Neural crest cell (in vitro differentiated cells): ENCODE data around the gene ZNF516. TPM values are rescaled to one million over a fixed set of nuclear protein-coding genes. Genes with fewer than 3 reads are reported as not detected.

Experiments
- DNase-seq: peaks from one replicate; pipeline ENCODE4 v3.0.0; 2021; ENCODE audit warnings: low read depth, mixed read lengths, low spot score
- H3K27ac Mint-ChIP-seq: one replicate; pipeline ENCODE4 v1.8.0; 2021; ENCODE audit warnings: mild to moderate bottlenecking, mixed read lengths; ENCODE audit not compliant: unreplicated experiment
- H3K27me3 Mint-ChIP-seq: 2 replicates; pipeline ENCODE4 v1.8.0; 2021; ENCODE audit warnings: low read depth, mild to moderate bottlenecking, mixed read lengths
- H3K36me3 Mint-ChIP-seq: 2 replicates; pipeline ENCODE4 v1.8.0; 2021; ENCODE audit warnings: low read depth, mild to moderate bottlenecking, mixed read lengths
- H3K4me1 Mint-ChIP-seq: 2 replicates; pipeline ENCODE4 v1.8.0; 2021; ENCODE audit warnings: mixed read lengths
- H3K4me3 Mint-ChIP-seq: one replicate; pipeline ENCODE4 v1.8.0; 2021; ENCODE audit warnings: mild to moderate bottlenecking, mixed read lengths
- H3K9me3 Mint-ChIP-seq: 2 replicates; pipeline ENCODE4 v1.8.0; 2021; ENCODE audit warnings: mixed read lengths
- total RNA-seq: library from RNA; stranded (reverse); gene quantifications from 2 replicates; pipeline ENCODE4 v1.2.1, GENCODE V29; 2021
- TF ChIP-seq, protein P1 (sequence below): fragments of 200-600 bp; sonication (generic); conservative IDR thresholded peaks from 2 replicates; pipeline ENCODE4 v1.5.0; 2021; ENCODE audit warnings: antibody characterized with exemption, mild to moderate bottlenecking

Gene ZNF516
- total RNA-seq, 1 donor from 2014 or later = 91.2 TPM

DNA sequence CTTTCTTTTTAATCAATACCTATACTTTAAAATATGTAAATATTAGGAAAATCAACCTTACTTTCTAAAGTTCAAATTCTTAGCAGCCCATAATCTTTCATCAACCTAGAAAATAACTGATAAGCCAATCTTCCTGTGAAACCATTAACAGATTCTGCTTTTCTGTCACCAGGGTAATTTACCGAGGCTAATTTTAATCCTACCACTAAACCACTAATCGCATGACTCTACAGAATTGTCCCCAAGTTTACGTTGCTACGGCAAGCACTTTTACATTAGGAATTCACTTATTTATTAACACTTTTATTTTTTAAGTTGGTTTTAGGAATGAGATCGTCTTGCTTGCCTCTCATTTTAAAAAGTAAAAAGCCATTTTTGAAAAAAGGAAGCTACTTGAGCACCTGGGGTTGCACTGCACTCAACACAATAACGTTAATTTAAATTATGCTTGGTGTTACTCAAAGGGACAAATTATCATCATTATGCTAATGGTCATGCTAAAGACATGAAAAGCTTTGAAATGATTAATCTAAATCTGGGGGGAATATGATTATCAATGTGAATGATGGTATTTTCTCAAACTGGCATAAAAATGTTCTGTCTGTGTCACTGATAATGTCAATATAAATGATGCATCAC, 10.2 kb downstream of the ZNF516 start:
- TF ChIP-seq, protein P1, sequence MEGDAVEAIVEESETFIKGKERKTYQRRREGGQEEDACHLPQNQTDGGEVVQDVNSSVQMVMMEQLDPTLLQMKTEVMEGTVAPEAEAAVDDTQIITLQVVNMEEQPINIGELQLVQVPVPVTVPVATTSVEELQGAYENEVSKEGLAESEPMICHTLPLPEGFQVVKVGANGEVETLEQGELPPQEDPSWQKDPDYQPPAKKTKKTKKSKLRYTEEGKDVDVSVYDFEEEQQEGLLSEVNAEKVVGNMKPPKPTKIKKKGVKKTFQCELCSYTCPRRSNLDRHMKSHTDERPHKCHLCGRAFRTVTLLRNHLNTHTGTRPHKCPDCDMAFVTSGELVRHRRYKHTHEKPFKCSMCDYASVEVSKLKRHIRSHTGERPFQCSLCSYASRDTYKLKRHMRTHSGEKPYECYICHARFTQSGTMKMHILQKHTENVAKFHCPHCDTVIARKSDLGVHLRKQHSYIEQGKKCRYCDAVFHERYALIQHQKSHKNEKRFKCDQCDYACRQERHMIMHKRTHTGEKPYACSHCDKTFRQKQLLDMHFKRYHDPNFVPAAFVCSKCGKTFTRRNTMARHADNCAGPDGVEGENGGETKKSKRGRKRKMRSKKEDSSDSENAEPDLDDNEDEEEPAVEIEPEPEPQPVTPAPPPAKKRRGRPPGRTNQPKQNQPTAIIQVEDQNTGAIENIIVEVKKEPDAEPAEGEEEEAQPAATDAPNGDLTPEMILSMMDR = no peak
- no peaks in the 10 kb centered on the region for H3K9me3 Mint-ChIP-seq
- peaks cover 68% of the 10 kb centered on the region for H3K4me1 Mint-ChIP-seq
- H3K27ac Mint-ChIP-seq = no peak overlapping the region
- no peaks in the 10 kb centered on the region for H3K27me3 Mint-ChIP-seq
- DNase-seq = no peak
- H3K36me3 Mint-ChIP-seq = peaks cover 4% of the 10 kb centered on the region
- no peak overlapping the region for H3K4me3 Mint-ChIP-seq

DNA sequence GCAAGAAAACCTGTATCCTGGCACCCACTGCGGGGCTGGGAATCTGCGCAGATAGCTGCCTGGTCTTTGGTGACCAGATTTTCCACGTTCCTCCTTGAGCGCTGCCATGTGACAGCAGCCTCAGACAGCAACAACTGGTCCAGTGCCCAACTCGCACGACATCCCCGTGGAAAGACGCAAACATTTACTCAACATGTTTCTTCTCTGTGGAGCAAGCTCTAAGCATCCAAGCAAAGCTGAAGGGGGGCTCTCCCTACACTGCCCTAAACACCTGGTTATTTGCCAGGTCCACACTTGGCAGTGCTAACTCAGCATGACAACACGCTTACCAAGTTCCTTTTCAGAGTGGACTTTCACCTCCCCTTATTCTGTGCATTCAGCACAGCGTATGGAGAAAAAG, 11.3 kb downstream of the ZNF516 start:
- Mint-ChIP-seq H3K9me3 (no peaks in the 10 kb centered on the region), H3K36me3 (peaks cover 4% of the 10 kb centered on the region), H3K4me1 (peaks cover 68% of the 10 kb centered on the region), H3K4me3 (no peak overlapping the region), H3K27me3 (no peaks in the 10 kb centered on the region), H3K27ac (peak overlapping the region; percentile 69)
- DNase-seq = no peak
- TF ChIP-seq, protein P1 = no peak

DNA sequence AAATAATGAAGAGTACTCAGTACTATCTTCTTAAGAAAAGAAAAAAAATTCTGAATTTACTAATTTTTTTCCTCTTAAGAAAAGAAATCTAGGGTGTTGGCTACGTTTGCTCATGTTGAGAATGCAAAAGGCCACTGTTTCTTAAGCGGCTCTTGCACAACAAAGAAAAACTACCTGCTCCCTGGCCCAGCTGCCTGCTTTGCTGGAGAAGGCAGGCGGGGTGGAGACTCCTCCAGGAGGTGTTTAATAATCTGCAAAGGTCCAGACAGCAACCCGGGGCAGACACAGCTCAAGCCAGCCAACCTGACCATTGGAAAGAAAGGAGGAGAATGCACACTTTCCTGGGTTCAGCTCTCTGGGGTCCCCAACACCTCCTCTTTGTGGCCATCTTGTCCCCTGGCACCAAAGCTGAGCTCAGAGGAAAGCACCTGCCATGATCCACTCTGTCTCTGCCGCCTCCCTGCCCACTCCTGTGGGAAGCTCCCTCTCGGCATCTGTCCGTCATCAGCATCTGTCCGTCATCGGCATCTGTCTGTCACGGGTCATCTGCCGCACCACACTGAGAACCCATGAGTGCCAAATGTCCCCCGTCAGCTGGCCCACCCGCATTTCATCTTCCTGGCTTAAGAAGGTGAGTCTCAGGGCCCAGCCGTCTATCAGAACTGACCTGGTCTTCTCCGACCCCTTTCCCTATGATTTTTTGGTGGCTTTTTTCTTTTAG, 11.9 kb downstream of the ZNF516 start:
- Mint-ChIP-seq H3K4me1 (peaks cover 64% of the 10 kb centered on the region), H3K27ac (peak overlapping the region; percentile 44), H3K36me3 (peaks cover 4% of the 10 kb centered on the region), H3K9me3 (no peaks in the 10 kb centered on the region), H3K27me3 (no peaks in the 10 kb centered on the region), H3K4me3 (no peak overlapping the region)
- TF ChIP-seq, protein P1 = no peak
- DNase-seq = no peak

DNA sequence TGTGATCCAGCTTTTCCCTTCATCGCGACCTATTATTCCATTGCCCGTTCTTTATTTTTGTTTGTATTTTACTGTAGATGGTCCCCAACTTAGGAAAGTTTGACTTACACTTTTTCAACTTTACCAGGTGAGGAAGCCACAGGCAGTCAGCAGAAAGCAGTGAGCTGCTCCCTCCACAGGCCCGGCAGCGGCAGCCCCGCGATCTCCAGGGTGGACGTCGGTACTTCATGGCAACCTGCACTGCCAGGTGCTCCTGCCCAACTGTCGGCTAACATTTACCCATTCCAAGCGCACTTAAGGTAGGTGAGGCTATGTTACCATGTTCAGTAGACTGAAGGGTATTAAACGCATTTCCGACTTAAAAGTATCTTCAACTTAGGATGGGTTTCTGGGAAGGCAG, 12.8 kb downstream of the ZNF516 start:
- H3K9me3 Mint-ChIP-seq = no peaks in the 10 kb centered on the region
- peaks cover 65% of the 10 kb centered on the region for H3K4me1 Mint-ChIP-seq
- no peak overlapping the region for H3K4me3 Mint-ChIP-seq
- peaks cover 4% of the 10 kb centered on the region for H3K36me3 Mint-ChIP-seq
- no peaks in the 10 kb centered on the region for H3K27me3 Mint-ChIP-seq
- no peak for DNase-seq
- TF ChIP-seq, protein P1 = no peak
- no peak overlapping the region for H3K27ac Mint-ChIP-seq

DNA sequence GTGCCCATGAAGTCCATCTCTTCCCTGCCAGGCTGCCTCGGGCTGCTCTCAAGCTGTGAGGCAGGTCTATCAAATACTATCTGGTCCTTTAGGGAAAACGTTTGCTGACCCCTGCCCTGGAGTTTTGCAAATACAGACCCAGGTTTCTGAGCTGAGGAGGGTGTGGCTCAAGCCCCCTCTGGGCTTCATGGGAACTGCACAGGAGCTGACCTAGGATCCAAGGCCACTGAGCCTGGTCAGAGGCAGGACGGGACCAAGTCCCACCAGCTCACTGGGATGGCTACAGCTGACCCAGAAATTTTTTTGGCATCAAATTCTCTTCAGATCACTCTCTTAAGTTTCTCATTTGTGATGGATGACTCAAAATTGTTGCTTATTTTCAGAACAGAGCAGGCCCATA, 14.1 kb downstream of the ZNF516 start:
- Mint-ChIP-seq H3K9me3 (no peaks in the 10 kb centered on the region), H3K27me3 (no peaks in the 10 kb centered on the region), H3K4me3 (no peak overlapping the region), H3K27ac (no peak overlapping the region), H3K36me3 (peaks cover 4% of the 10 kb centered on the region), H3K4me1 (peaks cover 68% of the 10 kb centered on the region)
- TF ChIP-seq, protein P1 = peak; percentile 45
- no peak for DNase-seq
